RKO (cell line): Measurements from ENCODE around the gene LIMS2.

Experiments
- DNase-seq: peaks from one replicate; pipeline ENCODE4 v3.0.0-alpha.2; 2016; ENCODE audit warnings: low spot score

Gene LIMS2, protein sequence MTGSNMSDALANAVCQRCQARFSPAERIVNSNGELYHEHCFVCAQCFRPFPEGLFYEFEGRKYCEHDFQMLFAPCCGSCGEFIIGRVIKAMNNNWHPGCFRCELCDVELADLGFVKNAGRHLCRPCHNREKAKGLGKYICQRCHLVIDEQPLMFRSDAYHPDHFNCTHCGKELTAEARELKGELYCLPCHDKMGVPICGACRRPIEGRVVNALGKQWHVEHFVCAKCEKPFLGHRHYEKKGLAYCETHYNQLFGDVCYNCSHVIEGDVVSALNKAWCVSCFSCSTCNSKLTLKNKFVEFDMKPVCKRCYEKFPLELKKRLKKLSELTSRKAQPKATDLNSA

GRCh38 chr2:127675331-127676261, at the start of gene LIMS2:
Gene LIMS2 (minus strand): TSS chr2:127675530. CDS start chr2:127675024, 506 bp downstream.
- no peak for DNase-seq

- no peak for DNase-seq
Measured at GRCh38 chr2:127722807-127723206, 47.5 kb upstream of the LIMS2 start.

- DNase-seq = peak; percentile 28
Measured at GRCh38 chr2:127721978-127722355, 46.6 kb upstream of the LIMS2 start.

DNA sequence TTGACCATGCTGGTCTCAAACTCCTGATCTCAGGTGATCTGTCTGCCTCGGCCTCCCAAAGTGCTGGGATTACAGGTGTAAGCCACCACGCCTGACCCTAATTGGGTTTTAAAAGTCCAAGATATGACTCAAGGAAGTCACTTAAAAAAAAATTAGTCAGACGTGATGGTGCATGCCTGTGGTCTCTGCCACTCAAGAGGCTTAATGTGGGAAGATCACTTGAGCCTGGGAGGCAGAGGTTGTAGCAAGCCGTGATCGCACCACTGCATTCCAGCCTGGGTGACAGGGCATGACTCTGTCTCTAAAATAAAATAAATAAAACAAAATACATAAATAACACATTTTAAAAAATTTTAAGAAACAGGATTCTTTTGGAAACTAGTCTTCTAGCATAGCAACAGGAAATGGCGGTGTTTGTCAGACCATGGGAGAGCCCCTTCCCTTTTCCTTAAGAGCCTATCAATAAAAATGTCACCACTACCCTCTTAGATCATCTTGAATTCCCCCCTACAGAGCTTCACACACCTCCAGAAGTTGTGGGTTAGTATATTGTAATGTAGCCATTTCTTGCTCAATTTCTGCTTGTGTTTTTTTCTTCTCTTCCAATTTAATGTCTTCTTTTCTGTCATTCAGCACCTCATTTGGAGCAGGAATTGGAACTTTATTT, 46.1 kb upstream of the LIMS2 start:
- DNase-seq = peak; percentile 37

DNA sequence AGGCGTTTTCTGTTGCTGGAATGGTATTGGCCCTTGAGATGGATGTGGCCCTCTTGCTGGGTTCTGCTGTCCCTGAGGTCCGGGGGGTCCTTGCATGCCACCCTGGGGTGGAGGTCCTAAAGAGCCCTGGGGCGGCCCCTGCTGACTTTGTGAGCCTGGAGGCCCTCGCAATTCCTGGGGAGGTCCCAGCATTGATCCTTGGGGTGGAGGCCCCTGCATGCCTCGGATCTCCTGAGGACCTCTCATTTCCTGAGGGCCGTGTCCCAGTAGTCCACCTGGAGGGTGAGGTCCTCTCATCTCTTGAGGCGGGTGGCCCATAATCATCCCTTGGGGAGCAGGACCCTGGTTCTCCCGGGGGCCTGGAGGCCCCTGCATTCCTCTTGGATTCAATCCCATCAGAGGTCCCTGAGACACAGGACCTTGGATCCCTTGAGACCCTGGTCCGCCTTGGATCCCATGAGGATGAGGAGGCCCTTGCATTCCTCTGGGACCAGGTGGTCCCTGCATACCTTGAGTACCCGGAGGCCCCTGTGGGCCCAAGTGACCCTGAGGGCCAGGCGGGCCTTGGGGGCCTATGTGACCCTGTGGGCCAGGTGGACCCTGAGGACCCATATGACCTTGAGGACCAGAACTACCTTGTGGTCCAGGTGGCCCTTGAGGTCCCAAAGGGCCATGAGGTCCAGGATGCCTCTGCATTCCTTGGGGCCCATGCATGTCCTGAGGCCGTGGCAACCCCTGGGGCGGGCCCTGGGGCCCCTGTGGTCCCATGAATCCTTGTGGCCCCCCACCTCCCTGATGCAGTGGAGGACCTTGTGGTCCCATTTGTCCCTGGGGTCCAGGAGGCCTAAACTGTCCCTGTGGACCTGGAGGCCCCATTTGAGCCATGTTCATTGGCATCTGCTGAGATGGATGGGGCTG, 44.2 kb upstream of the LIMS2 start:
- DNase-seq = no peak

- no peak for DNase-seq
Measured at GRCh38 chr2:127718271-127718670, 42.9 kb upstream of the LIMS2 start.

- DNase-seq = no peak
Measured at GRCh38 chr2:127715778-127716449, 40.6 kb upstream of the LIMS2 start.

DNA sequence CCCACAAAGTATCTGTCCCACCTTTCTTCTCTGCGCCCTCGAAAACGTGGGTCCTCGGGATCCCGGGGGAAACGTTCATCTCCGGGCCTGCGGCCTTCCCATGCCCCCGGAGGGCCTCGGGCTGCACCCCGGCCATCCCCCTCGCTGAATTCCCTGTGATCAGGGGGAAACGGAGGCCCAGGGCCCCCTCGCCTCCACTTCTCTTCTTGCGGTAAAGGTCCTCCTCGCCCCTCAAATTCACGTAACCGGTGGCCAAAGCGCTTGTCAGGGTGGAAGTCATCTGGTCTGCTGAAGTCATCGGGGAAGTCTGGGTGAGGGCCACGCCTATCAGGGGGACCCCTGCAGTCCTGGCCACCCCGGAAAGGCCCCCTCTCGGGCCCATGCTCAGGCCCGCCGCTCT, 38.2 kb upstream of the LIMS2 start:
- DNase-seq = no peak

GRCh38 chr2:127712999-127713398, 37.7 kb upstream of the LIMS2 start:
- no peak for DNase-seq

GRCh38 chr2:127709336-127709735, 34.0 kb upstream of the LIMS2 start:
- DNase-seq = no peak

DNA sequence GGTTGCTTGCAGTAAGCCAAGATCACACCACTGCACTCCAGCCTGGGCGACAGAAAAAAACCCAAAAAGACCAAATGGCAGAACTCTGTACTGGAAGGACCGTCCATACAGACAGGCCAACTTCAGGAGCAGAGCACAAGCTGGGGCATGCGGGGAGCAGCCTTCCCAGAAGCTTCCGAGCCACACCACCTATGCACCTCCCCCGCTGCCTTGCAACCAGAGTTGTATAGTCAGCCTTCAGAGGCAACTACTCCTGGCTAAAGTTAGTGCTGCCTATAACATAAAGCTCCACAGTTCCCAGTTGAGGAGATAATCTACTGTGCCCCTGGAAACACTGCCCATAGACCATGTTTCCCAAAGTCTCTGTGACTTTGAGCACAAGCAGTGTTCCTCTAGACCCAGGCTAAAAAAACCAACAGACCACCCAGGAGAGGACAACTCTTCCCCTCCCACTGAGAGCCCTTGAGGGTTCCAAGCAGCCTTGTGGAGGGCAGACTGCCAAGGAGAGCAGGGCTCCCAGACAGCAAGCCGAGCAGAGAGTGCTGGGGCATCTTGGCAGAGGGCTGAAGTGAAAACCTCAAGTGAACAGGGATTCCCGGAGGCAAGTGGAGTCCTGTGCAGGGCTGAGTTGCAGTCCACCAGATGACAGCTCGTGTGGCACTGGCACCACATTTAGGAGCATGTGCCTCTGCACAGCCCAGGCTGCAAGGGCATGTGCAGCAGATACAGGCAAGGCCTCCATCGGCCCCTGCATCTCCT, 32.7 kb upstream of the LIMS2 start:
- DNase-seq = no peak

DNA sequence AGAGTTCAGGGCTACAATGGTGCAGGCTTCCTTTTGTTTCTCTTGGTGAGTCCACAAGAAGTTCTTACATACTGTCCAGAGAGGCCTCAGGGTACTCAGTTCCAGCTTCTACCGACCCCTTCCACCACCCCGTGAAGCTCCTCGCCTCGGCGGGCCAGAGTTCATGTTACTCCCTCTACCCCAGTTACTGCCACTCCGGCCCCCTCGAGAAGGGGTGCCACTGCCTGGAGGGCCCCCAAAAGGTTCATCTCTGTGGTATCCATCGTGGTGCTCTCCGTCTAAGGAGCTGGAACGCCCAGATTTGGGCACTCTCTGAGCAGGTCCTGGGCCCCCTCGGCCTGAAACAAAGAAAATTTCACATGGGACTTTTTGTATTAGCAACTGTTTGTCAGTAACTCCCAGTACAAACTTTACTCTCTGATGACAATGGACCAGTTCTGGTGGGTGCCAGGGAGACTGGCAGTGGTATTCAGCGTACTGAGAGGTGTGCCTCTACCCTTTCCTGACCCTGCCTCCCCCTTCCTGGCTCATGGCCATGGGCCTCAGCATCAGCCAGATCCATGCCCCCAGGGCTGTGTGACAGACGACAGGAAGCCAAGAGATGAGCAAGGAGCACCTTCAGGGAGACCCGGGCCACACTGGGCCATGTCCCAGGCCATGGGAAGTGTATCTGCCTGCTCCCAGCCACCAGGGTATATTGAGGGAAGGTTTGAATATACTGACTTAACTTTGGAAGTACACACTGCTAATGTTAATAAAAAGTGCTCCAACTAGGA, 31.1 kb upstream of the LIMS2 start:
- DNase-seq = no peak

GRCh38 chr2:127705391-127706065, 30.2 kb upstream of the LIMS2 start:
- DNase-seq = no peak

- DNase-seq = no peak
Measured at GRCh38 chr2:127704641-127705390, 29.5 kb upstream of the LIMS2 start.

- no peak for DNase-seq
Measured at GRCh38 chr2:127703282-127703681, 28.0 kb upstream of the LIMS2 start.

DNA sequence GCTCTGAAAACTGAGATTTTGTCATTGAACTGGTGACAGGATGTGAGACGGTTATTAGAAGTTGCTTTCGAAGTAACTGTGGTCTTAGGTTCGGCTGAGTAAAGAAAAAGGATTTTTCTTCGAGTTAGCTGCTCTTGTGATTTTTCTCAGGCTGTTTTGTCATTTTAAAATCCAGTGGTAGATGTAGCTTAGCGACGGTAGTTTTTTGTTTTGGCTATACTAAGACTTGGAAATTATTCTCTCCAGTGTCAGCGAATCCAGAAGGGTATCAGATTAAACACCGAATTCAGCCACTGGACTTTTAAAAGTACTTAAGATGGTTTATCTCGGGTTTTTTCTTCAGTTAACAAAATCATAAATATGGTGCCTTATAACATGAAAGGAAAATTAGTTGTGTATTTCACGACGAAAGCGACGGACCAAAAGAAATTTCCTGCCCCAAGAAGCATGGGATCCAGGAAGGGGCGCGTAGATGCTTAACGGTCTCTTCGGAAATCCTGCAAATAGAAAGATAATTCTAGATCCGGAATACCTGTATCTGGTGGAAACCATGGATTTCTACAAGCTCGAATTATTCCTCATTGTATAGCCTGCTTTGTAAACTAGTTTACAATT, 27.2 kb upstream of the LIMS2 start:
- DNase-seq = no peak

DNA sequence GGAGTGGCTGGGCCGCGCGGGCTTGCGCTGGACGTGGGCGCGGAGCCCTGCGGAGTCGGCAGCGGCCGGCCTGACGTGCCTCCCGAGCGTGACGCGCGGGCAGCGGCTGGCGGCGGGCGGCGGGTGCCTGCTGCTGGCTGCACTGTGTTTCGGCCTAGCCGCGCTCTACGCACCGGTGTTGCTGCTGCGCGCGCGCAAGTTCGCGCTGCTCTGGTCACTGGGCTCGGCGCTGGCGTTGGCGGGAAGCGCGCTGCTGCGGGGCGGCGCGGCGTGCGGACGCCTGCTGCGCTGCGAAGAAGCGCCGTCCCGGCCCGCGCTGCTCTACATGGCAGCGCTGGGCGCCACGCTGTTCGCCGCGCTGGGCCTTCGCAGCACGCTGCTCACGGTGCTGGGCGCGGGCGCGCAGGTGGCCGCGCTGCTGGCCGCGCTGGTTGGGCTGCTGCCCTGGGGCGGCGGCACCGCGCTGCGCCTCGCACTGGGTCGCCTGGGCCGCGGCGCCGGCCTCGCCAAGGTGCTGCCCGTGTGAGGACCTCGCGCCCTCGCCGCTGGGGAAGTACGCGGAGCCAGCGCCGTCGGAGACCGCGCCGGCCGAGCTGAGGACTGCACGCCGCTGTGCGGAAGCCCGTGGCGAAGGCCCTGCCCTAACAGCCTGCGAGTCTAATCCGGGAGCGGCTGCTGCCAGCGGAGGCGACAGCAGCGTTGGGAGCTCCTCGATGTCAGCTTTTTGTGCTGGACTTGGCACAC, 26.5 kb upstream of the LIMS2 start:
- peak; percentile 84 for DNase-seq
